HG03175 (cell line): ENCODE measurements around the gene AGPAT1.
"Not testable (repeated sequence)": the region's sequence is repeated elsewhere in the genome, so short reads cannot be mapped to it uniquely, and the experiment has no call there.

Experiments
- ATAC-seq: cut with Tn5 transposase; IDR thresholded peaks from one replicate; pipeline ENCODE4 v1.9.1; 2021; ENCODE audit warnings: mild to moderate bottlenecking, moderate library complexity; ENCODE audit not compliant: unreplicated experiment

AGPAT1 gene

GRCh38 chr6:32187725-32188380 lies 12.0 kb upstream of the AGPAT1 start:
- ATAC-seq: not testable (repeated sequence)

DNA sequence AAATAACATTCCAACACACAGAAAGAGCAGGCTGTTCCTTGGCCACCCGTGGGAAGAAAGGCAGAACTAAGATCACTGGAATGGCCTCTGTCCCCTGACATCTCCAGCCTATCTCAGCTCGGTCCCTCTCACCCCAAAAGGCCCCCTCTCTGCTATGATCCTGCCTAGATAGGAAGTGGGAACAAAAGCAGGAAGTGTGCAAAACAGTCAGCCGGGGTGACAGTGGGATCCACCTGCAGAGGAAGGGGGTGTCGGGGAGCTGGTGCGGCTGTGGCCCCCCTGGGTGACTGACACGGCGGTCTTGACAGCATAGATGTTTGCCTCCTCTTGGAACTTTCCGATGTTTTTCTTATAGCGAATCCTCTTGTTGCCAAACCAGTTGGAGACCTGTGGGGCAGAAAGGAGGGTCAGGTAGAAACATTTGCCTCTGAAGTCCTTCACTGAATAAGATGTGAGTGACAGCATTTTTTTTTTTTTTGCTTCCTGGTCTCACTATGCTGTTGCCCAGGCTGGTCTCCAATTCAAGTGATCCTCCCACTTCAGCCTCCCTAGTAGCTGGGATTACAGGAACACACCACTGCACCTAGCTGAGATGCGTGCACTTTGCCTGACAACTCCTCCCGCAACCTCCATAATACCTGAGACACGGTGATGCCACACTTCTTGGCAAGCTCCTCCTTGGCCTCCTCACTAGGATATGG lies 11.3 kb upstream of the AGPAT1 start:
- no peak for ATAC-seq

DNA sequence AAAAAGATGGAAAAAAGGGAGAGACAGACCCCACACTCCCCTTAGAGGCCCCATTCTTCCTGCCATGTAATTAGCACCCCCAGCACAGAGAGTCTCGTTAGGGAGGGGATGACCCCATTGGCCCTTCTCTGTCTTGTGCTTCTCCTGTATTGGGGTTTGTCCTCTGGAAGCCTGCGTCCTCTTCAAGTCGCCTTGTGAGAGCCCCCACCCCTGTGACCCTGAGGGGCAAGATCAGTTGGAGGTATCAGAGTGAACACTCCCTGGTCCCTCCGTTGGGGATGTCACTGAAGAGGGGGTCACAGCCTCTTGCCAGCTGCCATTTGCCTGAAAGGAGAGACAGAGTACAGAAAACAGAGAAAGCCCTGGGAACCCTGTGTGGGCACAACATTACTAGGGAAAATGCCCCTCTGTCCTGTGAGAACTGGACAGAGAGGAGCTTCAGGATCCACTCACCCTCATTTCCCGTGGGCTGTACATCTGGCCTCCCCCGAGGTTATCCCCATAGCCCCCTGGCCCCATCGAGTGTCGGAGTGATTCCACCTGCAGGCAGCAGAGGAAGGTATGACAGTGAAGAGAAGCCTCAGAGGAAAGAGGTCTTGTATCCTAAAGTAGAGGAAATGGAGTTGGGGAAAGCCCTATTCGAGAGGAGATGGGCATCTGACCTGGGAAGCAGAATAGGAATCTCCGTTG lies 10.4 kb upstream of the AGPAT1 start:
- not testable (repeated sequence) for ATAC-seq

DNA sequence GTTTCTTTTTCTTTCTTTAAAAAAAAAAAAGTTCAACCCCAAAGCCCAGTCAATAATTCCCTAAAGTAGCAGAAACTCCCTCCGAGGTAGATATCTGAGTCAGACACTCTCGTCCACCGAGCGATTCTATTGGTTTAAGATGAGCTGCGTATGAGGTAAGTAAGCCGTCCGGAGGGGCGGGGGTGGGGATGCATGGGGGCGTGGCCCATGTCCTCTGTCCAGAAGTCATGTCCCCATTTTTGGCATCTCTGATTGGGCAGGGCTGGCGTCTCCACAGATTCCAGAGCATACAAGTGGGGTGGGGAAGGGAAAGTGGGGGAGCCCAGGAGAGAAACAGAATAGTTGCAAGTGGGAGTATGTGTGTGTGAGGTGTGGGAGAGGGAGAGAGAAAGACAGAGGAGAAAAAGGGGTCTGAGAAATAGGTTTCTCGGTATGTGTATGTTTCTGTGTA lies 9.8 kb upstream of the AGPAT1 start:
- not testable (repeated sequence) for ATAC-seq

DNA sequence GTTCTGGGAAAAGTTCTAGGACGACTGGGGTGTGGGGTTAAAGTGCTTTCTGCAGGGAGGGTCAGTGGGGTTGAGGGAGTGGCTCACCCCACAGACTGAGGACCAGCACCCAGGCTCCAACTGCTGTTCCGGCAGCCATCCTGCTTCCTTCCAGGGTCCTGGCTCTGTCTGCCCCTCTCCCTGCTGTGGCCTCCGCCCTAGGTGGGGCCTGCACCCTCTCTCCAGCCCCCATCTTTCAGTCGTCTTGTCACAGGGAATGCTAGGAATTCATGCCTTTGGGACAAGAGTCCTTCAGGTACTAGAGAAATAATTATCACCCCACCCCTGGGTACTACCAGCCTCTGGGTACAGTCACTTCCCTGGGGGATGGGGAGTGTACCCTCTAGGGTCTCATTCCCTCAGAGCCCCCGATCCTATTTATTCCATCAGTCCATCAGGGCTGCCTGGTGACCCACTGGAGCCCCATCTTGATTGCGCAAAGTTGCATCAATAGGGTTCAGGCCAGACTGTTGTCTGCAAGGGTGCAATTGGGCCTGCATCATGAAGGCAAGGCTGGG lies 8.3 kb upstream of the AGPAT1 start, which contains the start of gene AGER:
Gene AGER, minus strand, starts transcription at position 170 of the 557 bp plus-strand sequence. Its CDS starts 31 bp downstream, at position 139.
- no peak for ATAC-seq

DNA sequence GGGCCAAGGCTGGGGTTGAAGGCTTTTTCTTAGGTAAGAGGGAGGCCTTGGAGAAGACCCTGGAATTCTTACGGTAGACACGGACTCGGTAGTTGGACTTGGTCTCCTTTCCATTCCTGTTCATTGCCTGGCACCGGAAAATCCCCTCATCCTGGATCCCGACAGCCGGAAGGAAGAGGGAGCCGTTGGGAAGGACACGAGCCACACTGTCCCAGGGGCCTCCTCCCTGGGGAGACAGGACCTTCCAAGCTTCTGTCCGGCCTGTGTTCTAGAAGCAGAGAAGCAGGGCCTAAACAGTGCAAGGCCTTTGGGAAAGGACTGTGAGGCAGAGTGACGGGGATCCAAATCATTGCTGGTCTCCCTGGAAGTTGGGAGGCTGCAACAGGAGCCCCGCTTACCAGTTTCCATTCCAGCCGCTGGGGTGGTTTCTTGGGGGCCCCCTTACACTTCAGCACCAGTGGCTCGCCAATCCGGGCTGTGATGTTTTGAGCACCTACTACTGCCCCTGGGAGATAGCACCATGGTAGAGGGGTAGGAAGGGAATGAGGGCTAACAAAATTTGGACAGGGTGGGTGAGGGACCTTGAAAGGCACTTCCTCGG lies 7.7 kb upstream of the AGPAT1 start:
- ATAC-seq: no peak

DNA sequence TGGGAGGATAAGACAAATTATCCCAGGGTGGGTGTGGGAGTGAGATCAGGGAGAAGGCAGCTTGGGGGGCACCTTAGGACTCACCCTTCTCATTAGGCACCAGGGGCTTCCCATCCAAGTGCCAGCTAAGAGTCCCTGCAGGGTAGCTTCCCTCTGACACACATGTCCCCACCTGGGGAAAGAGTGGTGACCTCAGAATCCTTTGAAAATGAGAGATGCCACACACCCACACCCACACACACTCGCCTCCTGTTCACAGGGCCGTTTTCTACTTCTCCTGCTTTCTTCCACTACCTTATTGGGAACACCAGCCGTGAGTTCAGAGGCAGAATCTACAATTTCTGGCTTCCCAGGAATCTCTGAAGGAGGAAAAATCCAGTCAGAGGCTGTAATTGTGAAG lies 7.1 kb upstream of the AGPAT1 start:
- ATAC-seq: no peak

DNA sequence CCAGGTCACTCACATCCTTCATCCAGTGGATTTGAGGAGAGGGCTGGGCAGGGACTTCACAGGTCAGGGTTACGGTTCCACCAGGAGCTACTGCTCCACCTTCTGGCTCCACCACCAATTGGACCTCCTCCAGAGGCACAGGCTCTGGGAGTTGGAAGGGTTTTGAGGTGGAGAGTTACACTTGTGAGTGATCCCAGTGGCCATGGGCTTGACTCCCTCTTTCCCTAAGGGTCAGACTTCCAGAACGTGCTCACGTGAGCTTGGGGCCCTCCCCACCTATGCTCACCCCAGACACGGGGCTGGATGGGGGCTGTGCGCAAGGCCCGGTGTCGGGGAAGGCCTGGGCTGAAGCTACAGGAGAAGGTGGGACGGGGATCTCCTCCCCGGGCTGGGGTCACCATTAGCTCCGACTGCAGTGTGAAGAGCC lies 6.7 kb upstream of the AGPAT1 start:
- no peak for ATAC-seq

- no peak for ATAC-seq
Observed at GRCh38 chr6:32181915-32182529, 6.1 kb upstream of the AGPAT1 start.

GRCh38 chr6:32181148-32181702 lies 5.3 kb upstream of the AGPAT1 start:
- ATAC-seq: no peak

DNA sequence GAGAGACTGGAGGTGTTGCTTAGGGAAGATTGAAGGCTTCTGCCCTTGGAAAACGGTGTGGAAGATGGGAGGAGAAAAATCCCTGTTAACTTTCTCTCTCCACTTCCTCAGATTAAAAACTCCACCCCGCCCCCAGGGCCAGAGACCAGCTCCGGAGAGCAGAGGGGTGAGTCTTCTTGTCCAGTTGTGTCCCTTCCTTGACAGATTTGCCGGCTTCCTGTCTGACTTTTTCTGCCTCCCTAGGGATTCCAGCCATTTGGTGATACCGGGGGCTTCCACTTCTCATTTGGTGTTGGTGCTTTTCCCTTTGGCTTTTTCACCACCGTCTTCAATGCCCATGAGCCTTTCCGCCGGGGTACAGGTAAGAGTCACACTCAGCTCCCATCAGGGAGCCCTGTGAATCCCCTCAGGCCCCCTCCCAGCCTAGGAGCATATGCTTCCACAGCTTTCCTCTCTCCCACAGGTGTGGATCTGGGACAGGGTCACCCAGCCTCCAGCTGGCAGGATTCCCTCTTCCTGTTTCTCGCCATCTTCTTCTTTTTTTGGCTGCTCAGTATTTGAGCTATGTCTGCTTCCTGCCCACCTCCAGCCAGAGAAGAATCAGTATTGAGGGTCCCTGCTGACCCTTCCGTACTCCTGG lies 4.0 kb upstream of the AGPAT1 start:
- no peak for ATAC-seq

- ATAC-seq: no peak
Observed at GRCh38 chr6:32178547-32179440, 2.9 kb upstream of the AGPAT1 start.

DNA sequence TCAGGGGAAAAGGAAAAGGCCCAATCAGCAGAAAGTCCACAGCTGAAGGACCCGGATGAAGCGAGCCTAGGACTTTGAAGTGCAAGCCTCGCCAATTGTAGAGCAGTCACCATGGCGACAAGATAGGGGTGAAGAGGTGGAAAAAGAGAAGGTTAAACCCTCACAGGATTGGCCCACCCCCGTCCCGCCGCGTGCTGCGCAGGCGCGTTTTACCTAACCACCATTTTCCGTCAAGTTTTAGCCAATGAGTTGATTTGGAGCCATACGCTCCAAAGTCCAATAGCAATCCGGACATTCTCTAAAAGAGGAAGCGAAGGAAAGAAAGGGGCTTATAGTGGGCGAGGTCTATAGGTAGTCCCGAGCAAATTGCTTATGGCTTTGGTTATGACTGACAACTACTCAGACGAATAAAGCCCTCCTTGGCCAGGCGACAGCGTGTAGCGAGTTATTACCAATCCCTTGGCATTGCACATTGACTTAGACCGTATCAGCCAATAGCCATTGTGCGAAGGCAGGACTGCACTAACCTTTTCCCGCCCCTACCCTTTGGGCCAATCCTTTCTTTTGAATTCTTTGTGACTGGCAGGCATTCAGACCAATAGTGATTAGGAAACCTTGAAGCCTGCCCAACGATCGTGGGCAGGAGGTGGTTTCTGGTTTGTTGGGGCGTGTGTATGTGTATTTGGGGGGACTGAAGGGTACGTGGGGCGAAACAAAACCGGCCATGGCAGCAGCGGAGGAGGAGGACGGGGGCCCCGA lies 2.1 kb upstream of the AGPAT1 start, which contains the start of gene RNF5:
Gene RNF5, plus strand, starts transcription at position 618 of the 759 bp plus-strand sequence. Its CDS starts 107 bp downstream, at position 725.
- peak; percentile 81 for ATAC-seq

DNA sequence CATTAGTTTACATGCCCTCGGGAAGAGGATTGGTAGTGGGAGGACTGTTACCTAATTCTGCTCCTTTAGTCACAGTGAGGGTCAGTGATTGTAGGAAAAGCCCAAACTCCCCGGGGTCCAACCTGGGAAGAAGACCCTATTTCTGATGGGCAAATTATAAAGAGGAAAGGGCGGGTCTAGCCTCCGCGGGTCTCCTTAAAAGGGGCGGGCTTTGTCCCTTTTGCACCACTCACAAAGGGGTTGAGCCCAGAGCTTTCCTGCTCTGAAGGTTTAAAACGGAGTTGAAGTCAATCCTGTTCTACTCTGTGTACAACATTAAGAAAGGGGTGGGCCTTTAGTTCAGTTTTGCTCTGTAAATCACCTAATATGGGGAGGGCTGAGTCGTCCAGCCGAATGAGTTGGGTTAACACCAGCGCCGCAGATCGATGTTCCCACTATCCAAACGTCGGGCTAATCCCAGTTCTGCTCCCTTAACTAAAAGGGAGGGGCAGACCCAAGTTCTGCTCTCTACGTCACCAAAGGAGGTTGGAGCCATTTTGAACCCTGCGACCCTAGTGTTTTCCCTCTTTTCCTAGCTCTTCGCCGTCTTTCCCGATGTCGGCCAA lies 1.4 kb upstream of the AGPAT1 start:
- no peak for ATAC-seq

DNA sequence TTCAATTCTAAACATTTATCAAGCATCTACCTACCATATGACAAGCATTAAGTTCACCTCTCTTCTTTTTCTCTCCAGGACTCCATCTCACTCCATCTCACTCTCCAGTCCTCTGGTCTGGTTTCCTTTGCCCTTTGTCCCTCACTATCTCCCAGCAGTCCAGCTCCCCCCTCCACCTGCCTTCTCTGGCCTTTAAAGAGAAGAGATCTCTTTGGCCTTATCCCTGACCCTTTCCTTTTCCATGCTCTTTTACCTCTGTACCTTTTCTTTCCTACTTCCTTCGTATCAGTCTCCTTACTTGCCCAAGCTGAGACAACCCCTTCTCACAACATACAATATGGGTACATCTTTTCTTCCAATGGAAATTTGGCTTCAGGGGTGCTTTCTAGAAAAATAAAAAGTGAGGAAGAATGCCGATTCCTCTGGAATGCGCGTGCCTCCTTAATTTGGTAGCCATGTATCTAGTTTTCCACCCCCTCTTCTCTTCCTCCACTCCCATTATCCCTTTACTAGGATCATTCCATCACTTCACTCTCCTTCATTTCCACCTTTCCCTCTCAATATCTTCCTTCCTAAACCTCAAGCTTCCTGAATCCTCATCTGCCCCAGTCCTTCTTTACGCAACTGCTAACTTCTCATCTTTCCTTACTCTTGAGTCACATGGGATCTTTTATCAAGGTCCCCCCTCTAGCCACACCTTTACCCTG lies 745 bp upstream of the AGPAT1 start:
- no peak for ATAC-seq

DNA sequence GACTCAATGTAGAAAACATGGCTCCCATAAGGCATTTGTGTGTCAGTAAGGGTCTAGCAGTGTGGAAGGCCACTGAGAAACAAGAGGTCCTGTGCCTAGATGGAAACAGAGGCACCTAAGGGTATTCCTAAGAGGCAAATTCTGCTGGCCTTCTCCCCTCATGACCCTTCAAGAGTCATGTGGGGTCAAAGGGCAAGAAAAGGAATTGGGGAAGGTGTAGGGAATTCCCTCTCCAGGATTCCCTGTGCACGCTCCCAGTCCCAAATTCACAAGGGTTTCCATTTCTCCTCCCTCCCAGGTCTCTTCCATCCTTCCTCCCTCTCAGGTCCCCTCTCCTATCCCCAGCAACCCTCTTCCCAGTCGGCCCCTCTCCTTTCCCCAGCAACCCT lies 568 bp downstream of the AGPAT1 start:
- ATAC-seq: no peak

- ATAC-seq: no peak
Observed at GRCh38 chr6:32174416-32174815, 1.5 kb downstream of the AGPAT1 start.
